Left lung (tissue), 10 donors: ENCODE results near the gene SCIMP. TPM values are rescaled to one million over a fixed set of nuclear protein-coding genes. Genes with fewer than 3 reads are reported as not detected.
A peak's percentile ranks its signal among the peaks of the same experiment; 100 is the strongest.

Experiments used
- ATAC-seq: fragments of 200-7000 bp; cut with Tn5 transposase; one replicate; pipeline ENCODE4 v1.9.1; 2020; ENCODE audit warnings: moderate library complexity
- DNase-seq, 4 donors: peaks; one replicate each; pipeline ENCODE4 v3.0.0-alpha.2; 2013 to 2020
- H3K27ac ChIP-seq, 2 donors: fragments of 200-600 bp; sonication (generic) in 1 of 2; one replicate each; pipeline versions ENCODE4 v1.5.0 to v1.8.0; 2020 to 2021
- H3K27me3 ChIP-seq, 2 donors: fragments of 200-600 bp; sonication (generic) in 1 of 2; one replicate each; pipeline versions ENCODE4 v1.5.0 to v1.8.0; 2020 to 2021
- H3K36me3 ChIP-seq, 2 donors: fragments of 200-600 bp; sonication (generic) in 1 of 2; one replicate each; pipeline versions ENCODE4 v1.5.0 to v1.8.0; 2020 to 2021
- H3K4me1 ChIP-seq, 2 donors: fragments of 200-600 bp; one replicate each; pipeline ENCODE4 v1.8.0; 2021
- H3K4me3 ChIP-seq, 2 donors: fragments of 200-600 bp; sonication (generic) in 1 of 2; one replicate each; pipeline versions ENCODE4 v1.5.0 to v1.8.0; 2020 to 2021; ENCODE audit warnings: mild to moderate bottlenecking in 1 of 2
- H3K9me3 ChIP-seq, 2 donors: fragments of 200-600 bp; sonication (generic) in 1 of 2; one replicate each; pipeline versions ENCODE4 v1.5.0 to v1.8.0; 2020 to 2021
- CTCF ChIP-seq, 2 donors: fragments of 200-600 bp; sonication (generic) in 1 of 2; IDR thresholded peaks; one replicate each; pipeline versions ENCODE4 v1.5.0 to v1.8.0; 2021; ENCODE audit warnings: antibody characterized with exemption in 2 of 2
- intact Hi-C, 2 donors: fragments of 100-400 bp; cut with DNase I; formaldehyde crosslinking; loops; one replicate each; pipeline versions ENCODE4 v1.11.2 to v1.14.2; 2022
- polyA plus RNA-seq, 6 donors: library from polyadenylated mRNA; unstranded; fragments of 120-200 nt; gene quantifications; one replicate each; pipeline ENCODE4 v1.2.1, GENCODE V29; 2013; ENCODE audit not compliant: insufficient read length in 6 of 6
- total RNA-seq, 2 donors: library from RNA; stranded (reverse); fragmentation: NEBNext Ultra II Directional; extraction: Animal tissue kit (Norgen Biotek cat#: 25700); gene quantifications; one replicate each; pipeline ENCODE4 v1.2.1, GENCODE V29; 2021
- donor health status: DM: no; HTN: yes; CAD: no.
- donor health status: DM: no; HTN: no; CAD: no.

The SCIMP gene
- total and polyA plus RNA-seq, 8 donors, result 1.7 to 20.0 (median 2.3) TPM

DNA sequence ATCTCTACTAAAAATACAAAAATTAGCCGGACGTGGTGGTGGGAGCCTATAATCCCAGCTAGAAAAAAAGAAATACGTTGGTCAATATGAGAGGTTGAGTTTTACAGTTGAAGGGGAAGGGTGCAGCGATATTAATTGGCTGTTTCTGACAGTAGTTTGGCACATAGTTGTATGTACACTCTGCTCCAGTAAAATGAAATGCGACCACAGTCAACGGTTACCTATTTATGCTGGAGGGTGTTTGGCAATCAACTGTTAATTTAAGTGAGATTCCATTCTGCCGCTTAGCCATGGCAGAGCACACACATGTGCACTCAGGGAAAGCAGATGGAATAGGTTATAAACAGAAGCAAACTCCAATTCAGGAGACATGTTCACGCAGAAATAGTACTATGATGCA is 33.6 kb downstream of the SCIMP start:
- no peak overlapping the region for H3K27ac ChIP-seq
- no peak overlapping the region for H3K4me3 ChIP-seq
- TF ChIP-seq CTCF (IDR thresholded peaks at IDR 0.05), result no peak
- DNase-seq (no peak), ATAC-seq (no peak)
- intact Hi-C loops, result no loop called here
- H3K9me3 ChIP-seq, result no peaks in the 10 kb centered on the region
- H3K4me1 ChIP-seq, result no peaks in the 10 kb centered on the region
- no peaks in the 10 kb centered on the region for H3K36me3 ChIP-seq
- H3K27me3 ChIP-seq, result no peaks in the 10 kb centered on the region

- Histone ChIP-seq H3K9me3 (no peaks in the 10 kb centered on the region), H3K36me3 (no peaks in the 10 kb centered on the region), H3K4me1 (no peaks in the 10 kb centered on the region), H3K27me3 (no peaks in the 10 kb centered on the region), H3K4me3 (no peak overlapping the region), H3K27ac (no peak overlapping the region)
- intact Hi-C loops, result no loop called here
- no peak for TF ChIP-seq CTCF (IDR thresholded peaks at IDR 0.05)
- DNase-seq (no peak), ATAC-seq (no peak)
Measured at GRCh38 chr17:5200360-5200759, 34.3 kb downstream of the SCIMP start.

DNA sequence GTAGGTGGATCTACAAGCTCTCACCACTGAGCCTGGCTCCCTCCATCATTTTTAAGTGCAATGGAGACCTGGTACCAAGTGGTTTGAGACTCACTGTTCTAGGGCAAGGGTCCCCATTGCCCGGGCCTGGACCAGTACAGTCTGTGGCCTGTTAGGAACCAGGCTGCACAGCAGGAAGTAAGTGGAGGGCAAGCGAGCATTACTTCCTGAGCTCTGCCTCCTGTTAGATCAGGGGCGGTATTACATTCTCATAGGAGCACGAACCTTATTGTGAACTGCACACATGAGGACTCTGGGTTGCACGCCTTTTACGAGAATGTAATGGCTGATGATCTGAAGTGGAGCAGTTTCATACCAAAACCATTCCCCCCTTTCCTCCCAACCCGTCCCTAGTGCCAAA is 36.2 kb downstream of the SCIMP start:
- intact Hi-C loops, result loop anchor here in 1 of 2 donors (5.0 kb wide), 1 partner anchor 39 kb away; no protein-coding TSS in a partner anchor

GRCh38 chr17:5194346-5194745 is 40.3 kb downstream of the SCIMP start:
- DNase-seq (no peak), ATAC-seq (no peak)
- H3K4me1 ChIP-seq, result peaks cover 0 to 16% of the 10 kb centered on the region in 2 donors
- peaks cover 0 to 2% of the 10 kb centered on the region in 2 donors for H3K9me3 ChIP-seq
- no peak overlapping the region for H3K4me3 ChIP-seq
- intact Hi-C loops, result no loop called here
- H3K27me3 ChIP-seq, result no peaks in the 10 kb centered on the region
- peaks cover 0 to 2% of the 10 kb centered on the region in 2 donors for H3K36me3 ChIP-seq
- H3K27ac ChIP-seq, result no peak overlapping the region
- TF ChIP-seq CTCF (IDR thresholded peaks at IDR 0.05), result no peak

More for the DNA sequence above, 36.2 kb downstream of the SCIMP start:
- Histone ChIP-seq H3K27ac (no peak overlapping the region), H3K36me3 (no peaks in the 10 kb centered on the region), H3K9me3 (no peaks in the 10 kb centered on the region), H3K4me3 (no peak overlapping the region), H3K27me3 (no peaks in the 10 kb centered on the region), H3K4me1 (no peaks in the 10 kb centered on the region)
- ATAC-seq (no peak), DNase-seq (no peak)
- no peak for TF ChIP-seq CTCF (IDR thresholded peaks at IDR 0.05)

GRCh38 chr17:5191541-5192417 is 42.9 kb downstream of the SCIMP start, which contains the start of gene ZNF594:
TSS of gene ZNF594 (minus strand) at chr17:5191868. CDS start at chr17:5184256, 7,612 bp downstream.
- peak; percentile 94 to 98 (median 97) for DNase-seq

More at GRCh38 chr17:5191541-5192417, 42.9 kb downstream of the SCIMP start, which contains the start of gene ZNF594:
- H3K27me3 ChIP-seq, result no peaks in the 10 kb centered on the region
- peaks cover 0 to 27% of the 10 kb centered on the region in 2 donors for H3K9me3 ChIP-seq
- peaks cover 0 to 16% of the 10 kb centered on the region in 2 donors for H3K4me1 ChIP-seq
- TF ChIP-seq CTCF (IDR thresholded peaks at IDR 0.05), result peak; percentile 62 to 78
- intact Hi-C loops, result no loop called here
- peak; percentile 100 for ATAC-seq
- H3K36me3 ChIP-seq, result peaks cover 0 to 24% of the 10 kb centered on the region in 2 donors
- H3K4me3 ChIP-seq, result peak within 1 kb of the TSS; percentile 64 to 81
- peak within 1 kb of the TSS in 1 of 2 donors; percentile 79 for H3K27ac ChIP-seq
